ENCODE data around the gene UBE2E2.

Gene UBE2E2

DNA sequence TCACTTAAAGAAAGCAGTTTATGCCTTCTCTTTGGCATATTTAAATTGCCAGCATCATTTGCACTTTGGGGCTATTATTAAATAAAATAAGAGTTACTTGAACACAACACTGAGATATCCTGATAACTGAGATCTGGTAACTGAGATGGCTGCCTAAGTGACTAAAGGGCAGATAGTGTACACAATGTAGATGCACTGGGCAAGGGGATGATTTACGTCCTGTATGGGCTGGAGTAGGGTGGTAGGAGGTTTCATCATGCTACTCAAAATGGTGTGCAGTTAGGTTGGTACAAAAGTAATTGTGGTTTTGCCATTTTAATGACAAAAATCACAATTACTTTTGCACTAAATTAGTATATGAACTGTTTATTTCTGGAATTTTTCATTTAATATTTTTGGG lies 196.1 kb downstream of the UBE2E2 start:
- no peak for DNase-seq

DNA sequence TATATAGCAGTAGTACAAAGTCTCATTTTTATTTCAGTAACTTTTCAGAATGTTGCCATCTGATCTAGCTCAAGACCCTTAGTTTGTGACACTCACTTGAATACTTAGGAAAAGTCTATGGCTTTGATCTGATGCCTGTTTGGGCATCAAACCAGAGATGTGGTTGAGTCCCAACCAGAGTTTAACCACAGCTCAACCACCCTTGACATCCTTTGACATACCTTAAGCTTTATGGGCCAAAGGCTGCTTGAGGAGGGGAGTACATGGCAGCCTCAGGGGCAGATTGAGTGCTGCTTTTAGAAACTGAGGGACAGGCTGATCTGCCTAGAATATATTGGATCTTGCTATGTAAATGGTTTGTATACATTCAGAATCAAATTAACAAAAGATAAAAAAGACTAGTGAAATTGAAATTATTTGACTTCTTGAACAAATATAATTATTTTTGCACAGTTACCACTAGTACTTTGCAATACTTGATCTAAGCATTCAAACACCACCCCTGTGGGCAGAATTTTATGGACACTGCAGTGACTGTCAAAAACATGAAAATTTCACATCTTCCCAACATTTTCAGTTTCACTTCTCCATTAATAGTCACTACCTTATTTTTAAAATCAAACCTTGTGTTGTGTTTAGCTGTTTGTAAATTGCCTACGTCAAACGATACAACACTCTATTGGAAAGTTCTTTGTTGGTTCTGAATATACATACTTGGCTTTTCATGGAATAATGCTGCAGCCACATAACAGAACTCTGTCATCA lies 199.8 kb downstream of the UBE2E2 start:
- DNase-seq, result no peak

DNA sequence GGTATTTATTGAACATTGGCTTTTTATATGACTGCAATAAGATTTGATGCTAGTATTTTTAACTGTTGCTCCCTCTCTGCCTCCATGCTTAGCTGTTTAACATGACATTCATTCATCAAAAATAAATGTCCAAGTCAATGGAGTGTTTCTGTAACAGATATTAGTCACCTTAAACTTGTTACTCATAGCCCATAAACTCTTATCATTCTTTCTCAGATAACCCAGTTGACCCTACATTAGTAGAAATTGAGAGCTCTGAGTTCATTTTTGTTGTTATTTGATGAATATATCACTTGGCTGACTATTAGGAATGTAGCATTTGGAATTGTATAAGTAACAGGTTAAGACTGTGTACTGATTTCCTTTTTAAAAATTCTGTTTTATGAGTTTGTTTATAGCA lies 201.1 kb downstream of the UBE2E2 start:
- no peak for DNase-seq

DNA sequence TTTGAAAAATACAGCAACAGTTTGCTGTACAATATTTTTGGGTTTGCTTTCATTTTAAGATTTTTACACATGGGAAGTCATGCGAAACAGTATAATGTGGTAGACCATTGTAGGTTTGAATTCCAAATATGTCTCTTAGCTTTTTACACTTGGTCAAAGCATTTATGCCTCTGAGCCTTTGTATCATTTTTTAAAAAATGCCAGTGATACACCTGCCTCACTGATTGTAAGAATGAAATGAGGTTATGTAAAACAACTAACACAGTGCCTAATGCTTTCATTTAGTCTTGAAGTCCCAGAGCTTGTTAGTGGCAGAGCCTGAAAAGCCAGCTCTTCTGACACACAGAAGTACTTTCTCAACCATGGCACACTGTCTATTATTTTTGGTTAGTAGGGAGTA lies 202.0 kb downstream of the UBE2E2 start:
- DNase-seq, result no peak

DNA sequence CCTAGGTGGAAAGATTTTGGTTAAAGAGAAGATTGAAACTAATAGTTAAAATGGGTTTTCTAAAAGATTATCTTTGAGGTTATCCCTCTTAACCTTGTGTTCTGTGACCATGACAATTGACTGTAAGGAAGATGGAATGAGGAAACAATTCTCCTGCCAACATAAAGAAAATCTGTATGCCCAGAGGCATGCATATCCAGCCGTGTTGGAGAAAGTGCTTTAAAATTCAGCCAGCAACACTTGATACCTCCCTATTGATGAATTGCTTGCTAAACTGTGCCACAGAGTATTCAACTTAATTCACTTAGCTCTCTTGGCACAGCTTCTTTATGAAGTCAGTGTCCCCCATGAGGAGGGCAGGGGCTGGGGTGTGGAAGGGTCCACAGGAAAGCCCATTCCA lies 203.5 kb downstream of the UBE2E2 start:
- no peak for DNase-seq

DNA sequence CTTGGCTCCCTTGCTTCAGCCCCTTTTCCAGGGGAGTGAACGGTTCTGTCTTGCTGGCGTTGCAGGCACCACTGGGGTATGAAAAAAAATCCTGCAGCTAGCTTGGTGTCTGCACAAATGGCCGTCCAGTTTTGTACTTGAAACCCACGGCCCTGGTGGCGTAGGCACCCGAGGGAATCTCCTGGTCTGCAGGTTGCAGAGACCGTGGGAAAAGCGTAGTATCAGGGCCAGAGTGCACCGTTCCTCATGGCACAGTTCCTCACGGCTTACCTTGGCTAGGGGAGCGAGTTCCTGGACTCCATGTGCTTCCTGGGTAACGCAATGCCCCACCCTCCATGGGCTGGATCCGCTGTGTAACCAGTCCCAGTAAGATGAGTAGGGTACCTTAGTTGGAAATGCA lies 214.9 kb downstream of the UBE2E2 start:
- DNase-seq, result no peak

DNA sequence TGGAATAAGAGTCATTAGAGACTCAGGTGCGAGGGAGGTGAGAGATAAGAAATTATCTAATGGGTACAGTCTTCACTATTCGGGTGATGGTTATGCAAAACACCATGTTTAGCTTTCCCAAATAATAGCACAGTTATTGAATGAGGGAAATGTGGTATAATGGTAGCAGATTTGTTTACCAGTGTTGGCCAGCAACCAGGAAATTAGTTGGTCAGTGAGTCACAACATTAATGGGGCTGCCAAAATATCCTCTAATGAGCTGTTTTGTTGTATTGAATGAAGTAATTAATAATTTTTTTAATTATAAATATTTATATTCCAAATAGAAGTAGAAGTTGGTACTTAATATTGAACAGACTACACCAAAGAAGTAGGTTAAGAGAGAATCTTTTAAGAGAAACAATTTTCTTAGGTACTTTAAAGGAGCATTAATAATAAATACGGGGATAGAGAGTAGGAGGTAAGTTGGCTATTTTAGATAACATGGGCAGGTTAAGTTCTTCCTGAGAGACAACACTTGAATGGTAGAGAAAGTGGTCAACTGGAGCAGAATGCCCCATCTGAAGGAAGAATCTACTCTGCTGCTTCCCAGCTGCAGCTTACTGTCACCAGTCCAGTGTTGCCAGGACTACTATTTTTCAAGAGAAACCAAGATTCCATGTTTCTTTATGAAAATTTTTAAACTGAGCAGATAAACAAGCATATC lies 218.8 kb downstream of the UBE2E2 start:
- no peak for DNase-seq

DNA sequence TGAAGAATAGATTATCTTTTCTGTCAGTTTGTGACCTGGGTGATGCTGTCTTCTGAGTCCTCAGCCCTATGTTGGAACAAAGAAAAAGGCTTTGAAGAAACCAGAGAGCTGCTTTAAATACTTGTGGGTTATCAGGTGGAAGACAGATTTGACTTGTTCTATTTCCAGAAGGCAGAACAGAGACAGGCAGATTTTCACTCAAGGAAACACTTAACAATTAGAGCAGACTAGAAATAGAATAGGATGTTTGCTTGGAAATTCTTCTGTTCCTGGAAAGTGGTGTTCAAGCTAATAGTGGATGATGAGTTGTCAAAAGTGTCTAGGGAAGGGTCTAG lies 219.4 kb downstream of the UBE2E2 start:
- DNase-seq, result no peak

DNA sequence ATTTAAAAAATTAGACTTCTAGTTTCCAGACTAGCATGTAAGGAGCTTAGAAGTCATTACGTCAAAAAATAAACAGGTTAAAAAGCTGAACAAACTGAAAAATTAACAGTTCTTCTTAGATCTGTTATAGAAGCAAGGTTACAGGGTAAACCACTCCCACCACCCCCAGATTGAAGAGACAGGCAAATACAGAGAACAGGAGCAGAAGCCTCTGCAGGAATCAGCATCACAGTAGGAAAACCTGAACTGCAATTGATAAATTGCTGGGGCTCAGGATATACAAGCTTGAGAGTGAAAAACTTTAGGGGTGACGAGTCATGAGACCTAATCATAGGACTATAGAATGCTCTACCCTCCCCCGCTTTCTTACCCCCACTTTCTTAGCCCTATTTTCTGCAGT lies 222.3 kb downstream of the UBE2E2 start:
- DNase-seq, result no peak

DNA sequence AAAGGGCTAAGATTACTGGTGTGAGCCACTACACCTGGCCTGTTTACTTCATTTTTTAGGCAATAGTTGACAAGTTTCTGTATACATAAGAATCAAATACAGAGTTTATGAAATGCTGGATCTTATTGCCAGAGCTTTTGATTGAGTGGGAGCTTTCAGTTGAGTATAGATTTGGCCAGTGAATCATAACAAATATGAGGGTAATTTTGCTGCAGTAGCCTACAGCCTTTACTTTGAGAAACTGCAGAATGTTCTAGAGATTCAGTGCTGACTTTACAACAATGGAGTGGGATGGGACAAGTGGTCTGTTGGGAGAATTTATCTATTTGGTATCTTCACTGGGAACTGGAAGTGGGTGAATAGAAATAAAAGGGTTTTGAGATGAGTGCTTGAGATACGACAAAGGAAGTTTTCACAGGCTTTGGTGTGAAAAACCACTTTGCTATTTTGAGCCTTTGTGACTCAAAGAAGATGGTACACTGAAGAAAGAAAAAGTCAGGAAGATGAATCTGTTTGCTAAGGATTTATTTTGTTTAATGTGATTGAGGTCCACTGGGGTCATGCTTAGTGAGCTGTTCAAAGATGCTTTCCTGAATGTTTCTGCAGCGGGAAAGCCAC lies 227.8 kb downstream of the UBE2E2 start:
- DNase-seq, result no peak

DNA sequence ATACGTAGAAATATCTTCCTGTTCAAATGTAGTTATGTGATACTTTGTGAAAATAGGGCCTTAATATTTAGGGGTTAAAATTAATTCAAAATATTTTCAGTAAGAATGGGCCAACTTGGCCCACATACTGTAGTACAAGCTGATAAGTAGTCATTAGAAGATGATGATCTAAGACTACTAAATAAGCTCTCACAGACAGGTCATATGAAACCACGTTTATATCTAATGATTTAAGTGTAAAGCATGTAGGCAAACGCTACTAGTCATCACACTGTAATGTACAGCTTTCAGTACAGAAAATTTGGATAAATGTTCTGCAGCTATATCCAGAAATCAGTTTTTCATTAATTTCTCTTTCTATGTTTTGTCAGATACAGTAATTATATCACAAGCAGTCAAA lies 228.6 kb downstream of the UBE2E2 start:
- no peak for DNase-seq

DNA sequence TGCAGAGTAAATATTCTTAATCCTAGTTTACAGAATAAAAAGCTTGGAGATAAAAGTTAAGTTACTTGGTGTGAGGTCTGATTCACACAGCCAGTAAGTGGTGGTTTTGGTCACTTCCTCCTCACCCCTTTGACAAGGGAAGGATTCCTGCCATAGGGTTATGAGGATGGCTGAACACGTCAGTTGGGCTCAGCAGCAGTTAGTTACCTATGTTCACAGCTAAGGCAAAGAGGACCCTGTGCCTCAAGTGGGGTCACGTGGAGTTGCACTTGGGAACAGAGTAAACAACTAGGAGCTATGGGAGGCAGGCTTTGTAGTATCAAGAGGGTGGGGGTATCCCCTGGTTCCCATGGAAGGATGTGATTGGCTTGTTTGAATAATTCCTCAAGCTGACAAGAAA lies 232.2 kb downstream of the UBE2E2 start:
- no peak for DNase-seq

DNA sequence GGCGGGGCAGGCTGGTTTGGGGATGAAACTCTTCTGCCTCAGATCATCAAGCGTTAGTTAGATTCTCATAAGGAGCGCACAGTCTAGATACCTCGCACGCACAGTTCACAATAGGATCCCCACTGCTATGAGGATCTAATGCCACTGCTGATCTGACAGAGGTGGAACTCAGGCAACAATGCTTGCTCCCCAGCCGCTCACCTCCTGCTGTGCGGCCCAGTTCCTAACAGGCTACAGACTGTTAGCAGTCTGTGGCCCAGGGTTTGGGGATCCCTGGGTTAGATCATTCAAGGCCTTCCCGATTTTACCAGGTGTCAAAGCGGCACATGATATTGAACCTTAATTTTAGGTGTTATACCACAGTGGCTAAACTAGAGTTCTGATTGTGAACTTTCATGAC lies 232.8 kb downstream of the UBE2E2 start:
- DNase-seq, result no peak

DNA sequence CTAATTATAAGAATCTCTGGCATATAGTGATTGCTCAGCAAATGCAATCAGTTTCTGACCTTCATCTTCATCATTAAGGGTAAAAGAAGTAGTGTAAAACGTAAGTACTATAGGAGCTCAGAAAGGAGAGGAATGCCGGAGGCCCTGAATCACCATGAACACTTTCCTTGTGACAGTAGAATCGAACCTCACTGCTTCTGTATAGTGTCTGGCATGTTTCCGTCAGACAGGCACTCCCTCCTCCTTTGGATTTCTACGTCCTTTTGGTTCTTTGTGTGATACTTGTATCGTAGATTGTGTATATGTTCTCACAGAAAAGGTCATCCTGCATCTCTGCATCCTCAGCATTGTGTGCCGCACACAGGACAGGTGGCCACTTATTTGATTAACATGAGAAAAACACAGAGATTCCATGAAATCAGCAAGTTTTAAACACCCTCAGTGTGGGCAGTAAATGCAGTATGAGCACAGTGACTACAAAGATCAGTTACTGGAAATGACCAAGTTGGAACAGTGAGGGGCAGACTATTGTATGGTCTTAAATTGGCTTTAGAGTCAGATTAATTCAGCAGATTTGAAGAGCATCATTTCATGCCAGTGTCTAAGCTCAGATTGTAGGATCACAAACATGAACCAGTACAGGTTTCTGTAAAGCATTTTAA lies 234.5 kb downstream of the UBE2E2 start:
- no peak for DNase-seq

DNA sequence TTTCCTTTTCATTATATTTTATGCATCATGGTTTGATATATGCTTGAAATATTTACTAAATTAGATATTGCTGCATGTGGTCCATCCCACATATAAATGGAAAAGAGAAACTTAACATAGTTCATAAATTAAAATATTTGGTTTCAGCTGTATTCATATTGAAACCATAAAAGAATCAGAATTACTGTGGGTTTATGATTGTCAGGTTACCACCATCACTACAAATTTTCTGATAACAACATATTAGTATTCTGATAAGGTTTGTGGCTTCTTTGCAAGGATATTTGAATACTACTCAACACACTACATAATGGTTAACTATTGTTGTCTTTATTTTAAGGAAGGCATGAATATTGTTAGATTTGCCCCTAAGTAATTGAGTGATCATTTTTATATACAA lies 235.5 kb downstream of the UBE2E2 start:
- no peak for DNase-seq

DNA sequence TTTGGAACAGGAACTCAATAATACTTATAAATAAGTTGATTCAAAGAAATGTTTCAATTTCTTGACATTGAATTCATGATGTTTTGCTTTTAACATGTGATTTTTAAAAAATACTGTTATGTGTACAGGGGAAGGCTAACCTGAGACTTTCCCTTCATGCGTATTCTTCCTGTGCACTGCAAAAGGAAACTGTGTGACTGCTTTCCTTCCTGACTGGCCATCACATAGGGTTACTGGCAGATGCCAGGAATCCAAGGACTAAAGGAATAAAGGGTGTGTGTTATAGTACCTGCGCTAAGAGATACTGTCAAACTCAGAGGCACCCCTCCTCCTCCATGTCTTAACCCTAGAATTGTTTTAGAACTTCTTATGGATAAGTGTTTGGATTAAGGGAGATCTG lies 236.0 kb downstream of the UBE2E2 start:
- DNase-seq, result no peak

DNA sequence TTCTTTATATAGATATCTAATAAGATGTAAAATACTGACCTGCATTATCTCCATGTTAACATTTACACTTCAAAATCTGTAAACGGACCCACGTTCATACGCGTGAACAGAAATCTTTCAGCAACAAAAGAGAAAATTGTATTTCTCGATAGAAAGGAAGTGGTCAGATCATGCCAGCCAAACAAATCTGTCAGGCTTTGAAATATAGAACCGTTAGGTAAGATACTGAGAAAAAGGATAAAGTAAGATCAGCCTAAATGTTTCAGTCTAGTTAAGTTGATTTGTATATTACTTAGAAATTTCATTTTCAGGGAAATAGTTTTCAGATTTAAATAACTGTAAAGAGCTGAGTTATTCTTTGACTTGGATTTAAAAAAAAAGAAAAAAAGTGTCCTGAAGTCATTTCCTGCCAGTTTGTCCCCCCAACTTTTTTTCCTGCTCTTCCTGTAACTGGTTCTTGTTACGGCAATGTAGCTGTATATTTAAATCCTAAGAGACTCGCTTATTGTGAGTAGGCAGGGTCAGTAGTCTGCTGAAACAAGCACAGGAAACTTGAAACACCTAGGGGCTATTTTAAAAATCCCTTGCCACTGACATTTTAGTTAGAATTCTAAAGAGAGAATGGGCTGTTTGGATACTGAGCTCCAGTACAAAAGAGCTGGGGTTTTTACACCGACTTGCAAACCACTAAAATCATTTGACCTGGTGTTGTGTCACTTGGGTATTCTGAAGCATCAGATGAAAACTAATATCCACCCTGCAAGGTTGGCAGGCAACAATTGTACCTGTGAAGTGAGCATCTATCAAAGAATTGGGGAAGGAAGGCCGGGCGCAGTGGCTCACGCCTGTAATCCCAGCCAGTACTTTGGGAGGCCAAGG lies 237.5 kb downstream of the UBE2E2 start:
- no peak for DNase-seq

DNA sequence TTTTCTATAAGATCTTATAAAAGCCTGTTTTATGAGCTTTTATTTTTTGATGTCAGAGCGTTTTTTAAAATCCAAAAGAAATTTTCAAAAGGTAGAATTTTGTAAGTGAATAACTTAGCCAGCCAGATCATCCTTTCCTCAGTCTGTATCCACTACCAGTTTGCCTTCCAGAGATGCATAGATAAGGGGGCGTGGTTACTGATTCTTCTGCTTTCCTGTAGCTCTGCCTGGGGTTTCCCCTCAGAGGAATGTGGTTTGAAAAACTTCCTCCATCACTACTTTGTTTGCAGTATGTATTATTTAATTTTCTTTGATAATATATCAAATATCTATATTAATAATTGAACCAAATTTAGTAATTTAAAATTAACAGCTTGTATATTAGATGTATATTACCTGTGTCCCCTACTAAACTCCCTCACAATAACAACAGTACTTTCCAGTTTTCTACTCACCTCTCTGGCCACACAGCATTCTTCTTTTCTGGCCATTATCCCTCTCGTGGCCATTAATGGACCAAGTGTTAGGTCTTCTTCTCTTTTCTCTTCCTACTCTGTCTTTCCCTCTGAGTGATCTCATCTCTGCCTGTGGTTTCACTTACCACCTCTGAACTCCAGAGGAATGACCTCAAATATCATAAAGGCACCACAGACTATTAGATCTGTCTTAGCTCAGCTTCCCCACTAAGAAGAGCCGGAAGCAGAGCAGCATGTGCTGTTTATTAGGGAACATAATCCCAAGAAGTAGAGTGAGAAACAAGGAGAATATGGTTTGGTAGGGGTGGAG lies 239.7 kb downstream of the UBE2E2 start:
- no peak for DNase-seq

DNA sequence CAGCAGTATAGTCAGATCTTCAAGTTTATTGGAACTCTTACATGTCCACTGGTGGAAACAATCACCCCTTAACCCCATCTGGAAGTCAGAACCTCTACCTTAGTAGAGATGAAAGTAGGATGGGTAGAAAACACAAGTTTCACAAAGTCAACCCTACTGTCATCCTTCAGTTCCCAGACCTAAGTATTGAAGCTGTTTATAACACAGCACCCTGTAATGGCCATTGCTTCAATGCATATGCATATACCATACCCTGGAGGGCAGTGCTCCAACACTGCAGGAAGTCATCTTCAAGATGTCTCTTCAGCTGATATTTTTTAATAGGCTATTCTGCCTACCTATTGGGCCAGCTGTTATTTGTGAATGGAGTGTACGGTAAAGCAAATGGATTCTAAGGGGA lies 241.3 kb downstream of the UBE2E2 start:
- DNase-seq, result no peak

DNA sequence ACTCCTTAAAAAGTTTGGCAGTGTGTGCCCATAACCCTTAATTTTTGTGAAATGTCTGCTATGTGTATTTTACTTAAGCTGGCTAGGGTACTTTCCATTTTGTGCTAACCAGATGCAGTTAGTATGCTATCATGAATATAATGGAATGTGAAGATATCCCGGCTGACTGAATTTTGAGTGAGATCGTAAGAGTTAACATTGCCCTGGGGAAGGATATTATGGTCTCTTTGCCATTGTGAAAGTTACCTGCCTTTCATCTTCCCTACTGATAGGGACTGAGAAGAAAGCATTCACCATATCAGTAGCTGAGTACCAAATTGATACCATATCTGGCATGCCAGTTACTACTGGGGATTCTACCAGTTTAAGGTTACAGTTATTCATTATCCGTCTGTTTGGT lies 243.2 kb downstream of the UBE2E2 start:
- no peak for DNase-seq

DNA sequence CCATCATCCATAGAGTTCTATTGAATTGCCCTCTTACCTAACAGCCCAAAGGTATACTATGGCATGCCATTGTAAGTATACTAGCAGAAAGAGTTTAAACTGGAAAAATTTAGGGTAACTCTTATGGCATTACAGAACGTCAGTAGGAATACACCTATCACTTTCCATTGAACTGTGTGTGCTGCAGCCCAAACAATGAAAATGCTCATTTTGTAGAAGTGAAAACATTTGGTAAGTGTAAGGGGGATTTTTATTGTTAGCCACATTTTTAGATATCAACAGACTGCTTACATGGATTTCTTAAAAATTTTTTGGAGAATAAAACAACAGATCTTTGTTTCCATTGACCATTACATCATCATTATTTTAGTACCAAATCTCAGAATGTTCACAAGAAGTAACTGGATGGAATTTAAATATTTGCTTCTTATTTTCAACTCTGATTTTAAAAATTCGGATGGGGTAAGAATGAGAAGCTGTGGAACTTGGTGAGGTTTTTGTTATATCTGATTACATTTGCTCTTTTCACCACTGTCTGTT lies 245.9 kb downstream of the UBE2E2 start:
- no peak for DNase-seq

DNA sequence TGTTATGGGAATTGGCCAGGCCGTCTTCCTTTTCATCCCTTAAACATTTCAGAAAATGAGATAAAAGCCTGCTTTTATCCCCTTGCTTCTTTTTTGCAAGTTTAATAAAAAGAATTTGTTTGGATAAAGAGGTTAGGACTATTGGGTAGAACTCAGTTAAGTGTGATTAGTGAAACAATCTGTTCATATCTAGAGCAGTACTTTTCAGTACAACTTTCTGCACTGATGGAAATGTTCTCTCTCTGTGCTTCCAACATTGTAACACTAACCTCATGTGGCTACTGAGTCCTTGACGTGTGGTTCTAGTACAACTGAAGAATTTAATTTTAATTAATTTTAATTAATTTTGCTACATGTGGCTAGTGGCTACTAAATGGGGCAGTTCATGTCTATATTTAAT lies 246.9 kb downstream of the UBE2E2 start:
- DNase-seq, result no peak

All from NCI-H774 (cell line).